IMR-90 (cell line): ENCODE data around the gene SEC24D. TPM values are rescaled to one million over a fixed set of nuclear protein-coding genes. Genes with fewer than 3 reads are reported as not detected.
A peak's percentile ranks its signal among the peaks of the same experiment; 100 is the strongest.

ENCODE experiments used
- ATAC-seq: fragments of 200-7000 bp; cut with Tn5 transposase; 2 replicates; pipeline ENCODE4 v1.9.1; 2020; ENCODE audit warnings: low read depth, mild to moderate bottlenecking, moderate library complexity
- BruUV-seq: library from RNA; stranded (reverse); fragments of 400-500 nt; replicated peaks from 2 replicates; lab custom pipeline; 2021; lab: Mats Ljungman, UMichigan
- CTCF ChIA-PET: fragments of 300-600 bp; formaldehyde crosslinking; extraction: SDS; loops from one replicate; lab custom pipeline; 2021; ENCODE audit warnings: antibody characterized with exemption; lab: Yijun Ruan, JAX
- POLR2A ChIA-PET: fragments of 300-600 bp; sonication (Branson Sonifier 250); formaldehyde crosslinking; loops from one replicate; lab custom pipeline; 2022; ENCODE audit warnings: antibody characterized with exemption; ENCODE audit not compliant: unreplicated experiment; lab: Charles Lee
- DNase-seq: peaks from one replicate; pipeline ENCODE4 v3.0.0; 2013
- H2AFZ ChIP-seq: replicated peaks from 2 replicates; pipeline ENCODE3; 2013; ENCODE audit warnings: low read length, mild to moderate bottlenecking; ENCODE audit not compliant: poor library complexity
- H2AK5ac ChIP-seq: 2 replicates; pipeline ENCODE4 v1.6.1; 2013; ENCODE audit warnings: low read depth, low read length, inconsistent platforms
- H2AK9ac ChIP-seq: replicated peaks from 2 replicates; pipeline ENCODE3; 2013; ENCODE audit warnings: mild to moderate bottlenecking, low read depth, low read length, moderate library complexity; ENCODE audit not compliant: poor library complexity
- H2BK120ac ChIP-seq: 2 replicates; pipeline ENCODE4 v1.6.1; 2013; ENCODE audit warnings: low read depth, low read length, inconsistent platforms
- H2BK15ac ChIP-seq: 3 replicates; pipeline ENCODE4 v1.6.1; 2013; ENCODE audit warnings: low read depth, low read length, inconsistent platforms
- H2BK20ac ChIP-seq: 2 replicates; pipeline ENCODE4 v1.6.1; 2013; ENCODE audit warnings: low read depth, mild to moderate bottlenecking, inconsistent platforms, low read length, moderate library complexity
- H2BK5ac ChIP-seq: 2 replicates; pipeline ENCODE4 v1.6.1; 2013; ENCODE audit warnings: mild to moderate bottlenecking, low read depth, low read length, inconsistent platforms; ENCODE audit not compliant: poor library complexity, severe bottlenecking
- H3K14ac ChIP-seq: replicated peaks from 2 replicates; pipeline ENCODE4 v1.6.1; 2013; ENCODE audit warnings: low read depth, low read length, inconsistent platforms
- H3K18ac ChIP-seq: 2 replicates; pipeline ENCODE4 v1.6.1; 2013; ENCODE audit warnings: low read depth, low read length, control low read depth
- H3K23ac ChIP-seq: 2 replicates; pipeline ENCODE4 v1.6.1; 2013; ENCODE audit warnings: low read depth, low read length, inconsistent platforms
- H3K27ac ChIP-seq: 2 replicates; pipeline ENCODE4 v1.5.1; 2013; ENCODE audit warnings: mild to moderate bottlenecking, control low read depth, low read length; ENCODE audit not compliant: insufficient read depth
- H3K27me3 ChIP-seq: 2 replicates; pipeline ENCODE4 v1.6.1; 2013; ENCODE audit warnings: low read length; ENCODE audit not compliant: control insufficient read depth, insufficient read depth
- H3K36me3 ChIP-seq: 2 replicates; pipeline ENCODE4 v1.6.1; 2013; ENCODE audit warnings: low read length, mixed read lengths; ENCODE audit not compliant: control insufficient read depth, insufficient read depth
- H3K4ac ChIP-seq: 2 replicates; pipeline ENCODE4 v1.6.1; 2013; ENCODE audit warnings: low read depth, low read length, inconsistent platforms
- H3K4me1 ChIP-seq: 2 replicates; pipeline ENCODE4 v1.6.1; 2013; ENCODE audit warnings: low read length, mixed read lengths; ENCODE audit not compliant: control insufficient read depth, insufficient read depth
- H3K4me2 ChIP-seq: 2 replicates; pipeline ENCODE4 v1.6.1; 2013; ENCODE audit warnings: low read depth, mild to moderate bottlenecking, control low read depth, low read length, moderate library complexity
- H3K4me3 ChIP-seq: 2 replicates; pipeline ENCODE4 v1.5.1; 2013; ENCODE audit warnings: low read depth, mild to moderate bottlenecking, control low read depth, low read length, moderate library complexity; ENCODE audit not compliant: insufficient read depth
- H3K56ac ChIP-seq: 2 replicates; pipeline ENCODE4 v1.6.1; 2013; ENCODE audit warnings: low read length, inconsistent platforms; ENCODE audit not compliant: insufficient read depth; ENCODE audit errors: extremely low read depth
- H3K79me1 ChIP-seq, 2 experiments: 2 replicates each; pipeline ENCODE4 v1.6.1; 2013; ENCODE audit warnings: low read length in 2 of 2, inconsistent platforms in 1 of 2, low read depth in 1 of 2
- H3K9ac ChIP-seq: 2 replicates; pipeline ENCODE4 v1.6.1; 2013; ENCODE audit warnings: low read depth, low read length, control low read depth
- H3K9me1 ChIP-seq: 2 replicates; pipeline ENCODE4 v1.6.1; 2013; ENCODE audit warnings: low read length, inconsistent platforms; ENCODE audit not compliant: insufficient read depth
- H3K9me3 ChIP-seq: 2 replicates; pipeline ENCODE4 v1.6.1; 2013; ENCODE audit warnings: low read length; ENCODE audit not compliant: control insufficient read depth, insufficient read depth
- H4K20me1 ChIP-seq: 2 replicates; pipeline ENCODE4 v1.6.1; 2013; ENCODE audit warnings: low read length, inconsistent platforms; ENCODE audit not compliant: insufficient read depth
- H4K5ac ChIP-seq: 2 replicates; pipeline ENCODE4 v1.6.1; 2013; ENCODE audit warnings: mild to moderate bottlenecking, low read depth, low read length, control low read depth
- H4K8ac ChIP-seq, 2 experiments: 2 replicates each; pipeline ENCODE4 v1.6.1; 2013; ENCODE audit warnings: low read depth in 2 of 2, low read length in 2 of 2, control low read depth in 1 of 2, inconsistent platforms in 1 of 2
- H4K91ac ChIP-seq: 2 replicates; pipeline ENCODE4 v1.6.1; 2013; ENCODE audit warnings: low read depth, low read length, inconsistent platforms; ENCODE audit not compliant: insufficient read depth
- BHLHE40 ChIP-seq: fragments of 150-350 bp; IDR thresholded peaks from 2 replicates; pipeline ENCODE4 v1.6.1; 2016; ENCODE audit warnings: mild to moderate bottlenecking, low read depth, low read length
- CEBPB ChIP-seq: IDR thresholded peaks from 2 replicates; pipeline ENCODE4 v1.6.1; 2012; ENCODE audit warnings: low read depth, low read length, improper control_type of control experiment
- CHD1 ChIP-seq: IDR thresholded peaks from 2 replicates; pipeline ENCODE4 v1.6.1; 2012; ENCODE audit warnings: low read depth, low read length, improper control_type of control experiment
- FOS ChIP-seq: fragments of 150-350 bp; IDR thresholded peaks from 2 replicates; pipeline ENCODE4 v1.6.1; 2016; ENCODE audit warnings: low read depth, low read length
- MAFK ChIP-seq: IDR thresholded peaks from 2 replicates; pipeline ENCODE4 v1.6.1; 2012; ENCODE audit warnings: low read depth, low read length, improper control_type of control experiment
- MAZ ChIP-seq: IDR thresholded peaks from 2 replicates; pipeline ENCODE4 v1.6.1; 2012; ENCODE audit warnings: low read depth, mild to moderate bottlenecking, low read length, improper control_type of control experiment, moderate library complexity, borderline replicate concordance
- MXI1 ChIP-seq: IDR thresholded peaks from 2 replicates; pipeline ENCODE4 v1.6.1; 2012; ENCODE audit warnings: low read depth, mild to moderate bottlenecking, low read length, moderate library complexity, borderline replicate concordance
- NFE2L2 ChIP-seq: fragments of 150-350 bp; IDR thresholded peaks from 2 replicates; pipeline ENCODE4 v1.6.1; 2016; ENCODE audit warnings: low read depth, mild to moderate bottlenecking, low read length
- RCOR1 ChIP-seq: IDR thresholded peaks from 2 replicates; pipeline ENCODE4 v1.6.1; 2012; ENCODE audit warnings: mild to moderate bottlenecking, low read length, improper control_type of control experiment; ENCODE audit not compliant: insufficient replicate concordance
- RFX5 ChIP-seq: IDR thresholded peaks from 2 replicates; pipeline ENCODE4 v1.8.0; 2012; ENCODE audit warnings: low read depth, mild to moderate bottlenecking, low read length, moderate library complexity
- SMC3 ChIP-seq: fragments of 150-350 bp; IDR thresholded peaks from 2 replicates; pipeline ENCODE4 v1.6.1; 2016; ENCODE audit warnings: low read depth, mild to moderate bottlenecking, antibody characterized with exemption, low read length, moderate library complexity
- WGBS, 2 experiments: methylation state at CpG; one replicate each; pipeline versions ENCODE4 v1.1.5 to v1.1.7; 2013; ENCODE audit warnings: missing lambda C conversion rate in 2 of 2; ENCODE audit not compliant: insufficient read length in 1 of 2; ENCODE audit errors: extremely low coverage in 2 of 2; 5-methylcytosine and 5-hydroxymethylcytosine counted together
- dilution Hi-C: fragments of 300-500 bp; cut with HindIII; formaldehyde crosslinking; loops from one replicate; pipeline ENCODE4 v1.14.3; 2018; ENCODE audit warnings: low sequenced_read_pairs; ENCODE audit not compliant: unreplicated experiment
- in situ Hi-C: fragments of 300-500 bp; cut with MboI; formaldehyde crosslinking; loops from 3 replicates; pipeline ENCODE4 v1.14.3; 2019; ENCODE audit warnings: low sequenced_read_pairs, inconsistent platforms, mixed read lengths
- intact Hi-C: fragments of 100-400 bp; cut with micrococcal nuclease; formaldehyde crosslinking; loops from 2 replicates; pipeline ENCODE4 v1.10.0; 2022
- polyA plus RNA-seq, 3 experiments: library from polyadenylated mRNA; depleted of rRNA; stranded (reverse); fragments of >200 nt; gene quantifications; 2 replicates each; pipeline ENCODE4 v1.2.3, GENCODE V29; 2012; ENCODE audit warnings: low replicate concordance in 1 of 3
- total RNA-seq: library from RNA; depleted of rRNA; stranded (reverse); fragments of >200 nt; gene quantifications from 2 replicates; pipeline ENCODE4 v1.2.3, GENCODE V29; 2012
- TF ChIP-seq, protein P1 (sequence below): conservative IDR thresholded peaks from 2 replicates; pipeline ENCODE4 v1.5.1; 2012; ENCODE audit warnings: mild to moderate bottlenecking, low read depth, low read length, improper control_type of control experiment
- TF ChIP-seq, protein P2 (sequence below): fragments of 150-350 bp; IDR thresholded peaks from 2 replicates; pipeline ENCODE4 v1.6.1; 2016; ENCODE audit warnings: low read depth, mild to moderate bottlenecking, low read length, moderate library complexity, borderline replicate concordance
- TF ChIP-seq, protein P3 (sequence below): fragments of 150-350 bp; IDR thresholded peaks from 2 replicates; pipeline ENCODE4 v1.6.1; 2017; ENCODE audit warnings: mild to moderate bottlenecking, antibody characterized with exemption, low read length, low read depth

The SEC24D gene
- total and polyA plus RNA-seq, 2 of the 4 experiments (the other 2 are of a cell fraction), result 93.2 to 111 TPM

DNA sequence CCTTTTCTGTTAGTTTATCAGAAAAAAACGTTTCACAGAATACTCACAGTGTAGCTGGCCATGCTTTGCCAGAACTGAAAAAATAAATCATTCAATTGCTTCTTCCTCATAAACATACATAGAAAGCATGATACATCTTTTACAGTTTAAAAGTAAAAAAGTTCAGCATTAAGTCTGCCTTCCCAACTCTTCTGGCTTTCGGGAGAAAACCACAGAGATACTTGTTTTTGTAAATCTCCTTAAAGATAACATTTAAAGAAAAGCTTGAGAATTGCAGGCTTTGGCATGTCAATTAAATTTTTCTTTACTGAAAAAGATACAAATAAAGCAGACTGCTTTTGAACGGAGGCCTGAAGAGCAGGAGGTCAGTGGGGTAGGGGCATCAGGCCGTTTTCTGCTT lies 66.8 kb downstream of the SEC24D start:
- H3K9ac ChIP-seq, result no peak overlapping the region

More for the DNA sequence above, 66.8 kb downstream of the SEC24D start:
- H3K36me3 ChIP-seq, result peaks cover 27% of the 10 kb centered on the region
- 0 out of 2 replicates have a peak overlapping the region, but pooled peaks have one; percentile 28 for H4K5ac ChIP-seq
- DNase-seq (no peak), ATAC-seq (no peak)
- H2BK120ac ChIP-seq, result no peak overlapping the region
- in situ Hi-C loops, result loop anchor here (10.0 kb wide), 1 partner anchor 126 kb away; no protein-coding TSS in a partner anchor
- H3K18ac ChIP-seq, result peak overlapping the region; percentile 72
- peak overlapping the region; percentile 57; the same call in 1 of the 2 replicates for H3K4me2 ChIP-seq
- no peak overlapping the region; a peak in 1 of 4 replicates for H4K8ac ChIP-seq
- no peaks in the 10 kb centered on the region for H3K27me3 ChIP-seq
- dilution Hi-C loops, result no loop called here
- no peak overlapping the region for H2BK20ac ChIP-seq
- H4K91ac ChIP-seq, result no peak overlapping the region
- H2AFZ ChIP-seq, result no peak overlapping the region
- H3K4me3 ChIP-seq, result no peak overlapping the region
- no peak overlapping the region for H2AK5ac ChIP-seq
- ChIA-PET CTCF (interaction anchor here (0.6 to 1.1 kb wide), 2 partner anchors 31 to 199 kb away, joined by 3 to 5 read pairs; no protein-coding TSS in a partner anchor), POLR2A (no interaction called here)
- H3K23ac ChIP-seq, result no peak overlapping the region
- no peak overlapping the region for H2AK9ac ChIP-seq
- WGBS, 2 experiments, result no CpG with 5 or more reads among the region's 4 CpGs
- no peaks in the 10 kb centered on the region for H3K9me3 ChIP-seq
- peaks cover 21 to 46% of the 10 kb centered on the region in 2 experiments for H3K79me1 ChIP-seq
- H3K4me1 ChIP-seq, result peaks cover 19% of the 10 kb centered on the region
- H3K56ac ChIP-seq, result no peak overlapping the region
- no peak overlapping the region for H3K14ac ChIP-seq
- H3K27ac ChIP-seq, result peak overlapping the region; percentile 84; the same call in 1 of the 2 replicates
- peaks cover 38% of the 10 kb centered on the region; the same call in 1 of the 2 replicates for H4K20me1 ChIP-seq
- no peak overlapping the region for H3K4ac ChIP-seq
- intact Hi-C loops, result no loop called here
- H2BK15ac ChIP-seq, result no peak overlapping the region
- BruUV-seq, result no TSS peak
- H2BK5ac ChIP-seq, result peak overlapping the region; percentile 57
- TF ChIP-seq CHD1 (no peak), SMC3 (no peak), RCOR1 (no peak), BHLHE40 (no peak), FOS (no peak), NFE2L2 (no peak), MAZ (no peak), RFX5 (no peak), CEBPB (no peak), MAFK (no peak), MXI1 (no peak)
- TF ChIP-seq, protein P1, sequence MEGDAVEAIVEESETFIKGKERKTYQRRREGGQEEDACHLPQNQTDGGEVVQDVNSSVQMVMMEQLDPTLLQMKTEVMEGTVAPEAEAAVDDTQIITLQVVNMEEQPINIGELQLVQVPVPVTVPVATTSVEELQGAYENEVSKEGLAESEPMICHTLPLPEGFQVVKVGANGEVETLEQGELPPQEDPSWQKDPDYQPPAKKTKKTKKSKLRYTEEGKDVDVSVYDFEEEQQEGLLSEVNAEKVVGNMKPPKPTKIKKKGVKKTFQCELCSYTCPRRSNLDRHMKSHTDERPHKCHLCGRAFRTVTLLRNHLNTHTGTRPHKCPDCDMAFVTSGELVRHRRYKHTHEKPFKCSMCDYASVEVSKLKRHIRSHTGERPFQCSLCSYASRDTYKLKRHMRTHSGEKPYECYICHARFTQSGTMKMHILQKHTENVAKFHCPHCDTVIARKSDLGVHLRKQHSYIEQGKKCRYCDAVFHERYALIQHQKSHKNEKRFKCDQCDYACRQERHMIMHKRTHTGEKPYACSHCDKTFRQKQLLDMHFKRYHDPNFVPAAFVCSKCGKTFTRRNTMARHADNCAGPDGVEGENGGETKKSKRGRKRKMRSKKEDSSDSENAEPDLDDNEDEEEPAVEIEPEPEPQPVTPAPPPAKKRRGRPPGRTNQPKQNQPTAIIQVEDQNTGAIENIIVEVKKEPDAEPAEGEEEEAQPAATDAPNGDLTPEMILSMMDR, result no peak
- TF ChIP-seq, protein P2, sequence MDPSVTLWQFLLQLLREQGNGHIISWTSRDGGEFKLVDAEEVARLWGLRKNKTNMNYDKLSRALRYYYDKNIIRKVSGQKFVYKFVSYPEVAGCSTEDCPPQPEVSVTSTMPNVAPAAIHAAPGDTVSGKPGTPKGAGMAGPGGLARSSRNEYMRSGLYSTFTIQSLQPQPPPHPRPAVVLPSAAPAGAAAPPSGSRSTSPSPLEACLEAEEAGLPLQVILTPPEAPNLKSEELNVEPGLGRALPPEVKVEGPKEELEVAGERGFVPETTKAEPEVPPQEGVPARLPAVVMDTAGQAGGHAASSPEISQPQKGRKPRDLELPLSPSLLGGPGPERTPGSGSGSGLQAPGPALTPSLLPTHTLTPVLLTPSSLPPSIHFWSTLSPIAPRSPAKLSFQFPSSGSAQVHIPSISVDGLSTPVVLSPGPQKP, result no peak
- TF ChIP-seq, protein P3, sequence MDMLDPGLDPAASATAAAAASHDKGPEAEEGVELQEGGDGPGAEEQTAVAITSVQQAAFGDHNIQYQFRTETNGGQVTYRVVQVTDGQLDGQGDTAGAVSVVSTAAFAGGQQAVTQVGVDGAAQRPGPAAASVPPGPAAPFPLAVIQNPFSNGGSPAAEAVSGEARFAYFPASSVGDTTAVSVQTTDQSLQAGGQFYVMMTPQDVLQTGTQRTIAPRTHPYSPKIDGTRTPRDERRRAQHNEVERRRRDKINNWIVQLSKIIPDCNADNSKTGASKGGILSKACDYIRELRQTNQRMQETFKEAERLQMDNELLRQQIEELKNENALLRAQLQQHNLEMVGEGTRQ, result no peak
- peaks cover 10% of the 10 kb centered on the region for H3K9me1 ChIP-seq
